Activated effector memory CD4-positive, alpha-beta T cell treated with Interleukin-2 at 50 U/mL for 16 hours (primary cell): ENCODE measurements around the gene NCK2.

Experiments
- DNase-seq: peaks from one replicate; pipeline ENCODE4 v3.0.0-alpha.2; 2020

The NCK2 gene

DNA sequence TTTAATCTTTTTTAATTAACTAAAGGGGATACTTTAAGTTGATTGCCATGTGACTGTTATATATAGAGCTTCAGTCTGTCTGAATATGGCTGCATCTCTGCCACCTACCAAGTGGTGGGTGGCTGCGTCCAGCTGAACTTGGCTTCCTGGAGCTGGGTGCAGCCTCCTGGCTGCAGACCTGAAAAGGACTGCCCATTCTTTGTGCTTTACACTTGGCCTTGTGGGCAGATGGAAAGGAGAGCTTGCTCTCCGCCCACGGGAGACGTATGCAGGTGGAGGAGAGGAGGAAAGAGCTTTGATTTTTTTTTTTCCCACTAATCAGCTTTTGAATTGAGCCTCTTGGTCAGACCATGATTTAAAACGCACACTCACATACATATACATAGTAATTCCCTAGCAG, 34.7 kb downstream of the NCK2 start:
- no peak for DNase-seq

DNA sequence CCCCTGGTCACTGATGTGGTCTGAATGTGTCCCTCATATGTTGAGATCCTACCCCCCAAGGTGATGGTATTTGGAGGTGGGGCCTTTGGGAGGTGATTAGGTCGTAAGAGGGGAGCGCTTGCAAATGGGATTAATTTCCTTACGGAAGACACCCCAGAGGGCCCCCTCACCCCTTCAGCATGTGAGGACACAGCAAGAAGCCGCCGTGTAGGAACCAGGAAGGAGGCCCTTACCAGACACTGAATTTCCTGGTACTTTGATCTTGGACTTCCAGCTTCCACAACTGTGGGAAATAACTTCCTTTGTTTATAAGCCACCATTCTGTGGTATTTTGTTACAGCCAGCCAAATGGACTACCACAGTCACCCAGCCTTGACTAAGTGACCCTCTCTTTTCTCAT, 35.9 kb downstream of the NCK2 start:
- no peak for DNase-seq

GRCh38 chr2:105781274-105781978, 36.7 kb downstream of the NCK2 start:
- DNase-seq, result no peak

DNA sequence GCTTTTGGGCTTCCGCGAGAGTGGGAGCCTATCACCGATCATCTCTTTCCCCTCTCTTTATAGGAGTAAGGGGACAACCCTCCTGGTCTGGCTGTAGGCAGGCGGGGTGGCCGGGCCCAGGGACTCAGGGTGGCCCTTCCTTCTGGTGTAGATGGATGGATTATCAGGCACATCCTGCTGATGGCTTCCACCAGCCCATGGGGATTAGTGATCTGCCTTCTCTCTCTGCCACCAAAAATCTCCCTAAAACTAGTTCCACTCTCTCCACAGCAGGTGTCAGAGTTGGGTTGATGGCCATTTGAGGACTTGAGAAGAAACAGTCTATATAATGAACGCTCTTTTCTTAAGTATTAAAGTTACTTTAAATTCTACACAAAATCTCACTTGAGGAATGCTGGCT, 37.4 kb downstream of the NCK2 start:
- DNase-seq, result no peak

GRCh38 chr2:105782646-105783045, 37.9 kb downstream of the NCK2 start:
- DNase-seq, result no peak

- no peak for DNase-seq
Observed at GRCh38 chr2:105783151-105783738, 38.5 kb downstream of the NCK2 start.

DNA sequence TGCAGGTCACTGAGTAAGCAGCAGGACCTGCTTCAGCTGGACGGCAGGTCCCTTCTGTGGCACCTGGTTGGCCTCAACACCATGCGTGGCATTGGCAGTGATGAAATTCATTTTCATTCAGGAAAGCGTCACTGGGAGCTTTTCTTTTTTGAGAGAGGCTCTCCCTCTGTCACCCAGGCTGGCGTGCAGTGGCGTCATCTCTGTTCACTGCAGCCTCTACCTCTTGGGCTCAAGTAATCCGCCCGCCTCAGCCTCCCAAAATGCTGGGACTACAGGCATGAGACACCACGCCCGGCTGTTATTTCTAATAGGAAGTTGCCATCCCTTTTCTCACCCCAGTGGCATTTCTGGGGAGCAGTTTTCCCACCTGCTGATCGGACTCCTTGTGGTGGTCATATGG, 39.3 kb downstream of the NCK2 start:
- DNase-seq, result no peak

DNA sequence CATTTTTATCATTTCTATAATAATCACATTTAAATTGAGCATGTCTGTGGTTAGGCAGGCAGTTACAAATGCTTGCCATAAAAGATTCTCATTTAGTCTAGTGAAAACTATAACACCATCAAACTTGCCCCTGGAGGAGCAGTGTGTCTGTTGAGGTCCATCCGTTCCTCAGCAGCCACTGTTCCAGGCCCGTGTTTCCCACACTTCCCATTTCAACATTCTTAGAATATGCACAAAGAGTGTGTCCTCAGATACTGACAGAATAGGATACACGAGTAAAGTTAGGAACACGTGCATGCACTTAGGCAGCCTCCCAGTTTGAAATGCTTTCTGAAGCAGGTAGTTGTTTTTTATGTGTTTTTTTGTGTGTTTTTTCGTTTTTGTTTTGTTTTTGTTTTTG, 39.9 kb downstream of the NCK2 start:
- no peak for DNase-seq

DNA sequence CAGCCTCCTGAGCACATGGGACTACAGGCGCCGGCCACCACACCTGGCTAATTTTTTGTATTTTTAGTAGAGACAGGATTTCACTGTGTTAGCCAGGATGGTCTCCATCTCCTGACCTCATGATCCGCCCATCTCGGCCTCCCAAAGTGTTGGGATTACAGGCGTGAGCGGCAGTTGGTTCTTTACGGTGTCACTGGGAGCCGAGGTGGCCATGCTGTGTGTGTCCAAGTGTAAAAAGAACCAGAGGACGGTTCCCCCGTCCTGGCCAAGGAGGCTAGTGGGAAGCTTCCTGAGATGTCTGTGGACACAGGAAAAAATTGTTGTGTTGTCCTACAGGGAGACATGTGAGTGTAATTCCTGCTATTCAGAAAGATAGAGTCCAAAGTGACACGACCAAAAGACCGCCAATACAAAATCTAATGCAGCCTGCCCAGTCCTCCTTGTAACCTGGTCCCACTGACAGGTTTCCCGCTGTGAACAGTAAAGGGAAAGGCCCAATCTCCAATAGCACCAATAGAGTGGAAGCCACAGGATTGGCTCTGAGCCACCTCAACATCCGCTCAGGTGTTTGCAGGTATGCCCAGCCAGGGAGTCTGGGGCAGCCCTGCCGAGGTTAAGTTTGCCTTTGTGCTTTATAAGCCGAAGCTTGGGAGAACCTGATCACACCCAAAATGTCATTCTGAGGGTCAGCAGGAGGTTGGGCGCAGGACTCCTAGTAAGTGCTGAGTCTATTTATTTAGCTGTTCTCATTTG, 40.6 kb downstream of the NCK2 start:
- DNase-seq, result no peak

- DNase-seq, result no peak
Observed at GRCh38 chr2:105786231-105787230, 41.8 kb downstream of the NCK2 start.

- DNase-seq, result peak; percentile 65
Observed at GRCh38 chr2:105787376-105788318, 42.9 kb downstream of the NCK2 start.

DNA sequence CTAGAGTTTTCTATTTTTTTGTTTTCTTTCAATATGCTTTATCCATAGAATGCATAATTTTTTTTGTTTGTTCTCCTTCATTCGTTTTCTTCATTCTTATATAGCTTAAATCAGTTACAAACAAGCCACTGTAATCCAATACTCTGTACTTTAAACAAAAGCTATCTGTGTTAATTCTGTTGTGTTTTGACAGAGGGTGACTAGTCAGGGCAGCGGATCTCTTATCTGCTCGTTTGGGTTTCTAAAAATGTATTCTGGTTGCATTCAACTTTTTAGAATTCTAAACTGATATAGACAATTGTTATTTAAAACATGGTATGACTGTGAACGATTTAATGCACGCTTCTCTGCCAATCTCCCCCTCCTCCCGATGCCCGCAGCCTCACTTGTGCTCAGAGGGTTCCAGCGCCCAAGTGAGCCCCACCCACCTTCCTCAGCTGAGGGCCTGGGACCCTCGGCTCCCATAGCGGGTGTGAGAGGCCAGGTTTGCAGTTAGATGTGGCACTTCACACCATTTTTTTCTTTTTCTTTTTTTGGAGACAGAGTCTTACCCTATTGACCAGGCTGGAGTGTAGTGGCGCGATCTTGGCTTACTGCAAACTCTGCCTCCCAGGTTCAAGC, 44.1 kb downstream of the NCK2 start:
- no peak for DNase-seq

DNA sequence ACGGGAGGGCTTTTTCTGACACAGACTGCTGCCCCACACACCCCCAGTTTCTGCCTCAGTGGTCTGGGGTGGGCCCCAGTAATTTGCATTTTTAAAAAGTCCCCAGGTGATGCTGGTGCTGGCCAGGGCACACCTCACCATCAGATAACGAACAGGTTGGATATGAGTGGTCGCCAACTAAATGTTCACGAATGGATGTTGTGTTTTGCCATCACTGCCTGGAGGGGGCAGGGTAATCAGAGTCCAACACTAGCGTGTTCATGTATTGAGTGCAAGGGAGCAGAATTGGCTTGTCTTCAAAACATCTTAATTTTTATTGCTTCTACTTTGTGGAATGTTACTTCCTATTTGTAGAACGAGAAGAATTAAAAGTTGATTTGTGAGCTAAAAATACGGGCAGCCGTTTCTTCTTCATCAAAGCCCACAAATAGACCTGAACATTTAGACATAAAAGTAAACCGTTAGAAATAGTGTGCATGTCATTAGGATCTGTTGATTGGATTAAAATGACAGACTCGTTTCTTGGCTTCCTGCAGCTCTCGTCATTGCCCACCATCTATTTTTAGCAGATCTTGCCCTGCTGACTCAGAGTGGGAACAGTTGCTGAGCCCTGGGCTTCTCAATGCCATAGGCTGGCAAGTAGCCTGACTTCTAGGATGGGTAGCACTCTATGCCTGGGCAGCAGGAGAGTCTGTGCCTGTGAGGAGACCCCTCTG, 45.2 kb downstream of the NCK2 start:
- peak; percentile 47 for DNase-seq

- DNase-seq, result no peak
Observed at GRCh38 chr2:105790461-105791149, 45.9 kb downstream of the NCK2 start.

- DNase-seq, result no peak
Observed at GRCh38 chr2:105791229-105791628, 46.5 kb downstream of the NCK2 start.

- no peak for DNase-seq
Observed at GRCh38 chr2:105792561-105792960, 47.8 kb downstream of the NCK2 start.

DNA sequence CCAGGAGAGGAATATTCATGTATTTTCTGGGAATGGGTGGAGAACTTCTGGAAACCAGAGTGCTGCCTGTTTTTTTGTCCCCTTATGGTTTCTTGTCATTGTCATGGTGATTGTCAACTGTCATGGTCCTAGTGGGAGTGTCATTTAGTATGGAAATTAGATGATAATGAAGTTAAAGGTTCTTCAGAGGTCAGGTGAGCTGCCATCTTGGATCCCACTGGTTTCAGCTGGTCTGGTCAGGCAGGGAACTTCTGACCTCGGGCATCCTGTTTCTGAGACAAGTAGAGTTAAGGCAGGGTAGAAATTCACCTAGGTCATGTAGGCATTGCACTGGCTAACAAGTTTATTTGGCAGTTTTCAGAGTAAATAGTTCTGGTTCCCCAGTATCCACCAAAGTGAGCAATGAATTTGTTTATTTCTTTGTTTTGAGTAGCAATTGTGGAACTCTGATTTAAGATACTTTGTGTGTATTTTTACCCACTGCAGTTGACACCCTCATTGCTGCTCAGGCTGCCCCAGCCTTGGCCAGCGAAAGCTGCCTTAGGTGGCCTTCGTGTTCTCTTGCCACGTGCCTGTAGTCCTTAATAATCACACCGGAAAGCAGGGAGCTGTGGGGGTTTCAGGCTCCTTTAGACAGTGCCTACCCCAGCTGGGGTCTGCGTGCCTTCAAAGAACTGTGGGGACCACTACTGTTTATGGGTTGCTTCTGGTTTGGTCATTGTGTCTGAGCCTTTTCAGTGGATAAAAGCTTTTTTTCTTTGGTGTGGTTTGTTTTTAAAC, 48.7 kb downstream of the NCK2 start:
- no peak for DNase-seq

- no peak for DNase-seq
Observed at GRCh38 chr2:105794926-105795574, 50.3 kb downstream of the NCK2 start.

GRCh38 chr2:105795575-105795934, 50.8 kb downstream of the NCK2 start:
- no peak for DNase-seq
